ENCODE measurements around the gene PRKCE.

The PRKCE gene

DNA sequence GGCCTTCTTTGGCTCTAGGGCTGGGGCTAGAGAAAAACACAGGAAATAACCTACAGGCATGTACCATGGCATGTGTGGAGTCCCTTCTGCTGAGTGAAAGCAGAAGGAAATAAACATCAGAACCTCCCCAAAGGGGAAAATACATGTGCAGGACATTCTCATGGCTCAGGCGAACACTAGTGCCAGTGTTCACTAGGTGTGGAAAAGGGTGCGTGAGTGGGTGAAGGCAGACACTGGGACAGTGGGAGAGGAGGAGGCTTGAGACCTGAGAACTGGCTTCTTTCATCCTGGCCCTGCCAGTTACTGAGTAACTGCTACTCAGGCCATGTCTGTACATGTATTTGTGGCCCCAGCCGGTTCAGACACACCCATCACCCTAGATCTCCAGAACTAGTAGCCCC, 268.2 kb downstream of the PRKCE start:
- DNase-seq (ENCODE audit: extremely low read depth, low read depth): no peak

DNA sequence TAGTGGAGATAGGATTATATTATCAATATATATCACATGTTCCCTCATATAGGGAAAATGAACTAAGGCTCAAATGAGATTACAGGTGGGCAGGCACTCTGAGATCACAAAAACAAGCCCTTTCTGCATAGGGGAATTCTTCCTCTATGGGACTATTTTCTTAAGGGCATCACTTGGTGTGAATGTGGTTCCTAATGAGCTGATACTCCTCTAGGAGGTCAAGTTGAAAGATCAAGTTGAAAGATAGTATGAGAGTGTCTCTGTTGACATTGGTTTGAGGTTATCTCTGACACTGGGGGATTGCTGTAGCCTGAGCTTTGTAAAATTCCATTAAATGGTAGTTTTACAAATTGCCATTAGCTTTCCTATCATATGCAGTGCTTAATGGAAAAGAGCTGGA, 270.4 kb downstream of the PRKCE start:
- TF ChIP-seq, protein P1, sequence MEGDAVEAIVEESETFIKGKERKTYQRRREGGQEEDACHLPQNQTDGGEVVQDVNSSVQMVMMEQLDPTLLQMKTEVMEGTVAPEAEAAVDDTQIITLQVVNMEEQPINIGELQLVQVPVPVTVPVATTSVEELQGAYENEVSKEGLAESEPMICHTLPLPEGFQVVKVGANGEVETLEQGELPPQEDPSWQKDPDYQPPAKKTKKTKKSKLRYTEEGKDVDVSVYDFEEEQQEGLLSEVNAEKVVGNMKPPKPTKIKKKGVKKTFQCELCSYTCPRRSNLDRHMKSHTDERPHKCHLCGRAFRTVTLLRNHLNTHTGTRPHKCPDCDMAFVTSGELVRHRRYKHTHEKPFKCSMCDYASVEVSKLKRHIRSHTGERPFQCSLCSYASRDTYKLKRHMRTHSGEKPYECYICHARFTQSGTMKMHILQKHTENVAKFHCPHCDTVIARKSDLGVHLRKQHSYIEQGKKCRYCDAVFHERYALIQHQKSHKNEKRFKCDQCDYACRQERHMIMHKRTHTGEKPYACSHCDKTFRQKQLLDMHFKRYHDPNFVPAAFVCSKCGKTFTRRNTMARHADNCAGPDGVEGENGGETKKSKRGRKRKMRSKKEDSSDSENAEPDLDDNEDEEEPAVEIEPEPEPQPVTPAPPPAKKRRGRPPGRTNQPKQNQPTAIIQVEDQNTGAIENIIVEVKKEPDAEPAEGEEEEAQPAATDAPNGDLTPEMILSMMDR (IDR thresholded peaks at IDR 0.05; ENCODE audit: low read depth, low read length): no peak
- DNase-seq (ENCODE audit: extremely low read depth, low read depth): no peak

More for the DNA sequence above, 268.2 kb downstream of the PRKCE start:
- TF ChIP-seq, protein P1 (IDR thresholded peaks at IDR 0.05; ENCODE audit: low read depth, low read length): no peak

DNA sequence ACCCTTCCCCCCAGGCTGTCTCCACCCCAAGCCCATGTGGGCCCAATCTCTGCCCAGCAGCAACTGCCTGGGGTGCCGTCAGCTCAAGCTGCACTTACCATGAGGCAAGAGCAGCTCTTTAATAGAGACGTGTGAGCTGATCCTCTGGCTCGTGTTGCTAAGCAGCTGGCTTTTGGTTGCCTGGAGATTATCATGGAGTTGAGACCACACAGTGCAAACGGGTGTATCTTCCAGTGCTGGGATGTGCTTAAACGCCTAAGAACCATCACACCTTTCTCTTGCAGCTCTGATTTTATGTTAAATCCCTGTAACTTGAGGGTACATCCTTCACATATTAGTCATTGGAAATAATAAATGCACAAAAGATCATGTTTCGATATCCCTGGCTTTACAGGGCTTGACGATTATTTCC, 271.1 kb downstream of the PRKCE start:
- TF ChIP-seq, protein P1 (IDR thresholded peaks at IDR 0.05; ENCODE audit: low read depth, low read length): no peak
- DNase-seq (ENCODE audit: extremely low read depth, low read depth): no peak

DNA sequence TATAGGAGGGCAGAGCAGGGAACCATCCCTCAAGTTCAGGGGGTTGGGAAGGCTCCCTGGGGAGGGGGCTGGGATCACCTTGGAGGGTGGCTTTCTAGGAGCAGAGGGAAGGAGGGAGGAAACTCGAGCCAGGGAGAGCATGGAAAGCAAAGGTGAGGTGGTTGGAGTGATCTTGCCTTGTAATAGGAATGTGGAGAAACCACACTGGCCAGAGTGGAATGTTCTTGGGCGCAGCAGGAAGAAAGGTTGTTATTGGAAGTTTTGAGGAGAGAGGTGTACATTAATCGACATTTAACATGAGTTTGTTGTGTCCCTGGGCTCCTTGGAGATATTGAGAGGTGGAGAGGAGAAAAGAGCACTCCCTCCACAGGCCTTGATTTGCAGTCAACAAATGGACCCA, 272.2 kb downstream of the PRKCE start:
- TF ChIP-seq, protein P1 (IDR thresholded peaks at IDR 0.05; ENCODE audit: low read depth, low read length): no peak
- DNase-seq (ENCODE audit: extremely low read depth, low read depth): no peak

DNA sequence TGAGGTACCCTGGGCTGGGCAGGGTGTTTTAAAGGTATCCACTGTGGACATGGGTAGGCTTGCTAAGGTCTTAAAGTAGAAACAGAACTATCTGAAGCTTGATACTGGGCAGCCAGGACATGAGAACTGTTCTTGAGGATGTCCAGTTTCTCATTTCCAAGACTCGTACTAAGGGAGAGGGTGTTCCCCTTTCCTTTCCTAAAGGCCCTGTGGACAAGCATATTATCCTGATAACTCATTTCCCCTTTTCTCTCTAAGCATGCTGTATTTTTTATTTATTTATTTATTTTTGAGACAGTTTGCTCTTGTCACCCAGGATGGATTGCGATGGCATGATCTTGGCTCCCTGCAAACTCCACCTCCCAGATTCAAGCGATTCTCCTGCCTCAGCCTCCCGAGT, 273.6 kb downstream of the PRKCE start:
- TF ChIP-seq, protein P1 (IDR thresholded peaks at IDR 0.05; ENCODE audit: low read depth, low read length): no peak
- DNase-seq (ENCODE audit: extremely low read depth, low read depth): no peak

DNA sequence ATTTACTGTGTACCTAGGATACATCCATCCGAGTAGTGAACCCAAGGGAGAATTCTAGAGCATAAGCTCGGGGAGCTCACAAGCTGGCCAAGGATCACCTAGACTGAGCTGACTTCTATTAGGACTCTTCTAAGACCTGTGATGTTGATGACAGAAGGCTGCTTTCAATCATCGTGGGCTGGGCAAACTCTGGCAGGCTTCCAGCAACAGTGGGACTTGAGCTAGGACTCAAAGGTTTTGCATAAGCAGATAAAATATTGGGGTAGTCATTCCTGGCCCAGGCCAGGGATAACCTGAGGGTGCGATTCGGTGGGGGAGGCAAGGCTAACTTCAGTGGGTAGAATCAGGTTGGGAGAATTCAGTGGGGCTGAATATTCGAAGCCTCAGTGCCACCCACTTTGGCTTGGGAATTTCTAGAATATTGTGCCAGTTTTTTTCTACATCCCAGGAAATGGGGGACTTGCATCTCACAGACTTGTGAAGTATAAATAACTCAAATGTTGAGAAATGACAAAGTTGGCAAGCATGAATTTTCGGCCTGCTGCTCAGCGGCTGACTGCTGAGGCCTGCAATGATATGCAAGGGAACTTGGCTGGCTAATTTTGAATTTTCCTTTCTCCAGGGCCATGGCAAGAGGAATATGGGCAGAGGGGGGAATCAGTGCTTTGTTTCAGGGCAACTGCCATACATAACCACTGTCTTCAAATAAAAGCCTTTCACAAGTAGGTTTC, 274.3 kb downstream of the PRKCE start:
- TF ChIP-seq, protein P1 (IDR thresholded peaks at IDR 0.05; ENCODE audit: low read depth, low read length): no peak
- DNase-seq (ENCODE audit: extremely low read depth, low read depth): no peak

DNA sequence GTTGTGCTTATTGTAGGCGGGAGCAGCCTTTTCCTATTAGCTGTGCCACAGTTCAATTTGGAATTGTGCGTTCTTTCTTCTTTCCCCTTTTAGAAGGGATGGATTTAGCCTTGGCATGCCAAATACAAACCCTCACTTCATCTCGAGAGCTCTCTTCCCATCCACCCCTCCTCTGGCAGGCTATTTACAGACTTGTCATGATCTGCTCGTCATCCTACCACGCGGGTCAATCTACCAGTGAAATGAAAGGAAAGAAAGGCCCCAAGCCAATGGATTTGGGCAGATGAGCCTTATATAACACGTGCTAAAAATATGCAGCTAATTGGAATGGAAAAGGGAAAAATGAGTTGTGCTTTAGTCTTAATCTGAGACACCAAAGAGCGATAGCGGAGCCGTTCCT, 277.5 kb downstream of the PRKCE start:
- DNase-seq (ENCODE audit: extremely low read depth, low read depth): no peak
- TF ChIP-seq, protein P1 (IDR thresholded peaks at IDR 0.05; ENCODE audit: low read depth, low read length): no peak

Data from AG09319 (cell line).